Calu3 (cell line): Measurements from ENCODE around the gene MSI2. TPM values are rescaled to one million over a fixed set of nuclear protein-coding genes. Genes with fewer than 3 reads are reported as not detected.
A peak's percentile ranks its signal among the peaks of the same experiment; 100 is the strongest.

ENCODE experiments used
- BruUV-seq: library from RNA; stranded (reverse); fragments of 400-500 nt; replicated peaks from 2 replicates; lab custom pipeline; 2021; lab: Mats Ljungman, UMichigan
- CTCF ChIA-PET: fragments of 300-600 bp; sonication (Branson Sonifier 250); formaldehyde crosslinking; loops from one replicate; lab custom pipeline; 2022; ENCODE audit warnings: antibody characterized with exemption; lab: Charles Lee
- DNase-seq: peaks from one replicate; pipeline ENCODE4 v3.0.0; 2022
- H3K27ac Mint-ChIP-seq: one replicate; pipeline ENCODE4 v1.8.0; 2022; ENCODE audit warnings: mixed read lengths; ENCODE audit not compliant: unreplicated experiment
- H3K27me3 Mint-ChIP-seq: one replicate; pipeline ENCODE4 v1.8.0; 2022; ENCODE audit warnings: mixed read lengths; ENCODE audit not compliant: unreplicated experiment
- H3K36me3 Mint-ChIP-seq: one replicate; pipeline ENCODE4 v1.8.0; 2022; ENCODE audit warnings: mild to moderate bottlenecking, moderate library complexity, mixed read lengths; ENCODE audit not compliant: insufficient read depth, unreplicated experiment
- H3K4me1 Mint-ChIP-seq: one replicate; pipeline ENCODE4 v1.8.0; 2022; ENCODE audit warnings: mild to moderate bottlenecking, low read depth, mixed read lengths; ENCODE audit not compliant: unreplicated experiment
- H3K4me3 Mint-ChIP-seq: one replicate; pipeline ENCODE4 v1.8.0; 2022; ENCODE audit warnings: mild to moderate bottlenecking, low read depth, moderate library complexity, mixed read lengths; ENCODE audit not compliant: unreplicated experiment
- H3K9me3 Mint-ChIP-seq: one replicate; pipeline ENCODE4 v1.8.0; 2022; ENCODE audit warnings: low read depth, mixed read lengths; ENCODE audit not compliant: unreplicated experiment
- CTCF ChIP-seq: fragments of 200-600 bp; IDR thresholded peaks from one replicate; pipeline ENCODE4 v1.8.0; 2022; ENCODE audit warnings: antibody characterized with exemption; ENCODE audit not compliant: unreplicated experiment
- intact Hi-C: fragments of 100-400 bp; cut with micrococcal nuclease; formaldehyde crosslinking; loops from one replicate; pipeline ENCODE4 v1.10.0; 2022; ENCODE audit not compliant: unreplicated experiment
- total RNA-seq: library from RNA; stranded (reverse); gene quantifications from 2 replicates; pipeline ENCODE4 v1.2.3, GENCODE V29; 2022

The MSI2 gene
- total RNA-seq, 1 experiment from 2014 or later = 66.4 TPM

DNA sequence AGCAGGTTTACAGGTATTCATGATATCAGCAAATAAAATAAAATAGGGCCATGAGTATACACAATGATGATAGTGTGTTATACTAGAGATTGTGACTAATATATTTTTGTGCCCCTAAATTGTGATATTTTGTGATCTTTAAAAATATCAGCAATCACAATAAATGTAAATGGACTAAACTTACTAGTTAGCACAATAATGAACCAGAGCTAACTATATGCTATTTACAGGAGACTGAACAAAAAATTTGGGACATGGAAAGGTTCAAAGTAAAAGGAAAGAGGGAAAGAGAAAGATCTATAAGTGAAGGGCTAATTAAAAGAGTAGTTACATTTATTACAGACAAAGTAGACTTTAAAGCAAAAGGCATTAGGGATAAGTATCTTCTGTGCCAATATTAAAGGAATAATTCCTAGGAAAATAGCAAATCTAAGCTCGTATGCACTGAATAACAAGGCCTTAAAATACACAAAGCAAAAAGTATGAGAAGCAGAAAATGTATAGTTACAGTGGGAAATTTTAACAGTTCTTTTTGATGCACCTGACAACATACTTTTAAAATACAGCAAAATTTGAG, 5.0 kb upstream of the MSI2 start:
- CTCF ChIA-PET = no interaction called here

GRCh38 chr17:57253362-57254065, 2.8 kb upstream of the MSI2 start:
- intact Hi-C loops = no loop called here
- no peak for TF ChIP-seq CTCF
- no peak for DNase-seq
- Mint-ChIP-seq H3K4me3 (no peak overlapping the region), H3K27me3 (no peaks in the 10 kb centered on the region), H3K27ac (no peak overlapping the region), H3K36me3 (peaks cover 30% of the 10 kb centered on the region), H3K4me1 (peaks cover 4% of the 10 kb centered on the region), H3K9me3 (peaks cover 6% of the 10 kb centered on the region)
- no TSS peak for BruUV-seq
- CTCF ChIA-PET = interaction anchor here (0.6 to 0.7 kb wide), 2 partner anchors 386 to 1063 kb away, joined by 3 to 9 read pairs; no protein-coding TSS in a partner anchor

More for the DNA sequence above, 5.0 kb upstream of the MSI2 start:
- intact Hi-C loops = no loop called here
- no peak overlapping the region for H3K4me3 Mint-ChIP-seq
- no peak overlapping the region for H3K27ac Mint-ChIP-seq
- TF ChIP-seq CTCF = no peak
- H3K4me1 Mint-ChIP-seq = no peaks in the 10 kb centered on the region
- peaks cover 6% of the 10 kb centered on the region for H3K9me3 Mint-ChIP-seq
- no peak for DNase-seq
- no TSS peak for BruUV-seq
- H3K36me3 Mint-ChIP-seq = peaks cover 10% of the 10 kb centered on the region
- H3K27me3 Mint-ChIP-seq = no peaks in the 10 kb centered on the region

- CTCF ChIA-PET = interaction anchor here (0.6 kb wide), 1 partner anchor 184 kb away, joined by 6 read pairs; no protein-coding TSS in a partner anchor
- Mint-ChIP-seq H3K27ac (peak overlapping the region; percentile 90), H3K36me3 (peaks cover 30% of the 10 kb centered on the region), H3K4me1 (peaks cover 11% of the 10 kb centered on the region), H3K4me3 (peak overlapping the region; percentile 86), H3K27me3 (no peaks in the 10 kb centered on the region), H3K9me3 (no peaks in the 10 kb centered on the region)
- intact Hi-C loops = loop anchor here (5.0 kb wide), 1 partner anchor 102 kb away; no protein-coding TSS in a partner anchor
- TF ChIP-seq CTCF = no peak
- DNase-seq = no peak
- TSS peak; percentile 82 for BruUV-seq
These were observed 1.0 kb upstream of the MSI2 start for GRCh38 chr17:57255182-57255775.

- no peaks in the 10 kb centered on the region for H3K9me3 Mint-ChIP-seq
- CTCF ChIA-PET = interaction anchor here (0.6 kb wide), 2 partner anchors 14 to 724 kb away, joined by 3 to 4 read pairs; no protein-coding TSS in a partner anchor
- H3K4me1 Mint-ChIP-seq = peaks cover 11% of the 10 kb centered on the region
- DNase-seq = no peak
- H3K27me3 Mint-ChIP-seq = no peaks in the 10 kb centered on the region
- no peak for TF ChIP-seq CTCF
- peaks cover 30% of the 10 kb centered on the region for H3K36me3 Mint-ChIP-seq
- BruUV-seq = no TSS peak
- intact Hi-C loops = loop anchor here (5.0 kb wide), 1 partner anchor 101 kb away; no protein-coding TSS in a partner anchor
- H3K27ac Mint-ChIP-seq = peak overlapping the region; percentile 73
- H3K4me3 Mint-ChIP-seq = peak overlapping the region; percentile 77
These were observed 387 bp downstream of the MSI2 start for GRCh38 chr17:57256708-57257112.
